Upper lobe of right lung (tissue), 1 donor: ENCODE data around the gene PJVK. TPM values are rescaled to one million over a fixed set of nuclear protein-coding genes. Genes with fewer than 3 reads are reported as not detected.

Source experiments
- ATAC-seq: fragments of 200-7000 bp; cut with Tn5 transposase; one replicate; pipeline ENCODE4 v1.9.1; 2020; ENCODE audit warnings: mild to moderate bottlenecking, moderate library complexity
- DNase-seq: peaks from one replicate; pipeline ENCODE4 v3.0.0-alpha.2; 2020
- H3K27ac ChIP-seq: fragments of 200-600 bp; one replicate; pipeline ENCODE4 v1.8.0; 2022
- H3K27me3 ChIP-seq: fragments of 200-600 bp; one replicate; pipeline ENCODE4 v1.8.0; 2022; ENCODE audit warnings: mild to moderate bottlenecking
- H3K36me3 ChIP-seq: fragments of 200-600 bp; one replicate; pipeline ENCODE4 v1.8.0; 2022
- H3K4me1 ChIP-seq: fragments of 200-600 bp; one replicate; pipeline ENCODE4 v1.8.0; 2022
- H3K4me3 ChIP-seq: fragments of 200-600 bp; one replicate; pipeline ENCODE4 v1.8.0; 2022; ENCODE audit warnings: mild to moderate bottlenecking
- H3K9me3 ChIP-seq: fragments of 200-600 bp; one replicate; pipeline ENCODE4 v1.8.0; 2022
- intact Hi-C: fragments of 100-400 bp; cut with DNase I; formaldehyde crosslinking; loops from one replicate; pipeline ENCODE4 v1.11.0; 2022
- total RNA-seq: library from RNA; stranded (reverse); fragmentation: NEBNext Ultra II Directional; extraction: Animal tissue kit (Norgen Biotek cat#: 25700); gene quantifications from one replicate; pipeline ENCODE4 v1.2.1, GENCODE V29; 2021
- TF ChIP-seq, protein P1 (sequence below): fragments of 200-600 bp; IDR thresholded peaks from one replicate; pipeline ENCODE4 v1.8.0; 2022; ENCODE audit warnings: antibody characterized with exemption
- donor health status: DM: no; HTN: yes; CAD: no; lungs with severe emphysema.

PJVK gene
- total RNA-seq, 1 donor from 2014 or later, result 2.3 TPM

DNA sequence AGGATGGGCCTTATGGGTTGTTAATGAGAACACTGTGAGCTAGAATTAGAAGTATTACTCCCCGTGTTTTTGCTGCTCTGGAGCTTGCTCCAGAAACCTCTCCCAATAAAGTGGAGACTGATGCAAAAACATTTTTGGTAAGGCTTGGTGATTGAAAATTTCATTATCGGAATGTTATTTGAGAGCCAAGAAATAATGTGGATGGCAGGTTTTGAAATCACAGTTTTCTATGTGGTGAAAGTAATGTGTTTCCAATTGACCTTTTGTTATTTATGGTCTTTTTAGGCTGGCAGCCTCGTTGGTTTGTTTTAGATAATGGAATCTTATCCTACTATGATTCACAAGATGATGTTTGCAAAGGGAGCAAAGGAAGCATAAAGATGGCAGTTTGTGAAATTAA lies 34.2 kb downstream of the PJVK start:
- Histone ChIP-seq H3K4me1 (peaks cover 40% of the 10 kb centered on the region), H3K36me3 (peaks cover 28% of the 10 kb centered on the region)

DNA sequence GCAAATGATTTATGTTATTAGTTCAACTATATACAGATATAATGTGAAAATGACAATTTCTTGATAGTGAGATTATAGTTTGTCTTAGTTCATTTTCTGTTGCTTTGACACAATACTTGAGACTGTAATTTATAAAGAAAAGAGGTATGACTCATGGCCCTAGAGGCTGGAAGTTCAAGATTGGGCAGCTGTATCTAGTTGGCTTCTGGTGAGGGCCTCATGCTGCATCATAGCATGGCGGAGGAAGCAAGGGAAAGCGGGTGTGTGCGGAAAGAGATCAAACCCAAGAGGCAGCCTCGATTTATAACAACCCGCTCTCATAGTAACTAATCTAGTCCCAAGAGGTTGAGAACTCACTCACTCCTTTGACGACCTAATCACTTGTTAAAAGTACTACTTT lies 40.4 kb downstream of the PJVK start:
- no peaks in the 10 kb centered on the region for H3K9me3 ChIP-seq
- no peak for DNase-seq
- H3K27me3 ChIP-seq, result no peaks in the 10 kb centered on the region
- intact Hi-C loops, result no loop called here
- no peak overlapping the region for H3K4me3 ChIP-seq
- H3K36me3 ChIP-seq, result peaks cover 78% of the 10 kb centered on the region
- no peak for ATAC-seq
- TF ChIP-seq, protein P1, sequence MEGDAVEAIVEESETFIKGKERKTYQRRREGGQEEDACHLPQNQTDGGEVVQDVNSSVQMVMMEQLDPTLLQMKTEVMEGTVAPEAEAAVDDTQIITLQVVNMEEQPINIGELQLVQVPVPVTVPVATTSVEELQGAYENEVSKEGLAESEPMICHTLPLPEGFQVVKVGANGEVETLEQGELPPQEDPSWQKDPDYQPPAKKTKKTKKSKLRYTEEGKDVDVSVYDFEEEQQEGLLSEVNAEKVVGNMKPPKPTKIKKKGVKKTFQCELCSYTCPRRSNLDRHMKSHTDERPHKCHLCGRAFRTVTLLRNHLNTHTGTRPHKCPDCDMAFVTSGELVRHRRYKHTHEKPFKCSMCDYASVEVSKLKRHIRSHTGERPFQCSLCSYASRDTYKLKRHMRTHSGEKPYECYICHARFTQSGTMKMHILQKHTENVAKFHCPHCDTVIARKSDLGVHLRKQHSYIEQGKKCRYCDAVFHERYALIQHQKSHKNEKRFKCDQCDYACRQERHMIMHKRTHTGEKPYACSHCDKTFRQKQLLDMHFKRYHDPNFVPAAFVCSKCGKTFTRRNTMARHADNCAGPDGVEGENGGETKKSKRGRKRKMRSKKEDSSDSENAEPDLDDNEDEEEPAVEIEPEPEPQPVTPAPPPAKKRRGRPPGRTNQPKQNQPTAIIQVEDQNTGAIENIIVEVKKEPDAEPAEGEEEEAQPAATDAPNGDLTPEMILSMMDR, result no peak
- no peak overlapping the region for H3K27ac ChIP-seq
- H3K4me1 ChIP-seq, result no peaks in the 10 kb centered on the region

More for the DNA sequence above, 34.2 kb downstream of the PJVK start:
- ATAC-seq (no peak), DNase-seq (no peak)
- no peak overlapping the region for H3K4me3 ChIP-seq
- no peaks in the 10 kb centered on the region for H3K9me3 ChIP-seq
- H3K27ac ChIP-seq, result no peak overlapping the region
- intact Hi-C loops, result no loop called here
- TF ChIP-seq, protein P1, result no peak
- H3K27me3 ChIP-seq, result no peaks in the 10 kb centered on the region

DNA sequence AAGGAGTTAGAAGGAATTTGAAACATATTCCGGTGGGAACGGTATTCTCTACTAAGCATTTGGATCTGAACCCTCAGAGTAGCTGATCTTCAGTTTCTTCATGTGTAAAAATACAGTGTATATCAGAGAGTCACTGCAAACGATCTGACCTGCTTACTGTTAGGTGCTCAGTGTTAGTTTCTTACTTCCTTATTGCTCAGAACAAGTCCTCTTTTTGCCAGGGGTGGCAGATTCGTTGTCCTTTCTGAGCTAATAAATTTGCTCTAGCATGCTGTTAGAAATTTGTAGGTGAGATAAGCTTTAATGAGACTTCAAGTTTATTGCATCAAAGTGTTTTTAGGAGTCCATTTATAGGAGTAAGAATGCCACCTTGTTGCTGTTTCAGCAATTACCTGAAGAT lies 44.9 kb downstream of the PJVK start:
- Histone ChIP-seq H3K4me3 (no peak overlapping the region), H3K4me1 (no peaks in the 10 kb centered on the region), H3K27me3 (no peaks in the 10 kb centered on the region), H3K9me3 (no peaks in the 10 kb centered on the region), H3K27ac (no peak overlapping the region), H3K36me3 (peaks cover 98% of the 10 kb centered on the region)
- no peak for DNase-seq
- intact Hi-C loops, result no loop called here
- no peak for ATAC-seq
- TF ChIP-seq, protein P1, result no peak

DNA sequence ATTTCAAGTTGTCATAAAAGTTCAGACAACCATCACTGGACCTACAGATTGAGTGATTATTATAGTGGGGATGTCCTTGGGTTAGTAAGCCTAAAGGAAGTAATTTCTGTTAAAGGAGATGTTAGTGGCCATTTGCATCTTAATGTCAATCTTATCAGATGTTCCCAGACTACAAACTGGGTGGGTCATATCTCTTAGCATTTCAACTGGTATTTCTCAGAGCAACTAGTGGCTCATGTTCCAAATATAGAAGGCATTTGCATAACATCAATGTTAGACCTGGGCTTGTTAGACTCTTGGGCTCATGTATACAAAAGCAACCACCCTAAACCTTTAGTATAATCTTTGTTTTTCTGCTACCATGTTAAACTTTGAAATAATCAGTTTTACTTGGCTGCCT lies 47.0 kb downstream of the PJVK start:
- Histone ChIP-seq H3K4me1 (no peaks in the 10 kb centered on the region), H3K9me3 (no peaks in the 10 kb centered on the region), H3K36me3 (peaks cover 99% of the 10 kb centered on the region), H3K27me3 (no peaks in the 10 kb centered on the region), H3K4me3 (no peak overlapping the region), H3K27ac (no peak overlapping the region)
- no peak for DNase-seq
- no peak for ATAC-seq
- intact Hi-C loops, result no loop called here
- TF ChIP-seq, protein P1, result no peak

DNA sequence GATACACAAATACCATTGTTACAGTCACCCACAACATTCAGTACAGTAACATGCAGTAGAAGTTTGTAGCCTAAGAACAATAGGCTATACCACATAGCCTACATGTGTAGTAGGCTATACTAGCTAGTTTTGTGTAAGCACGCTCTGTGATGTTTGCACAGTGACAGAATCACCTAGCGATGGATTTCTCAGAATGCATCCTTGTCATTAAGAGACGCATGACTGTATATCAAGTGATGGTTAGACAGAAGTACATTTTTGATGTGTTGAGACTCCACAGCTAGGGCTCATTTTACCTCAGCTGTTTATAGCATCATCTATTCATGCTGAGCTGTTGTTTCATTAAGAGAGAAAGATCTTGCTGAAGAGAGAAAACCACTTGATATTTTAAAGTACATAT lies 48.5 kb downstream of the PJVK start:
- peaks cover 100% of the 10 kb centered on the region for H3K36me3 ChIP-seq
- H3K27ac ChIP-seq, result no peak overlapping the region
- intact Hi-C loops, result no loop called here
- H3K9me3 ChIP-seq, result no peaks in the 10 kb centered on the region
- ATAC-seq (no peak), DNase-seq (no peak)
- H3K4me1 ChIP-seq, result no peaks in the 10 kb centered on the region
- H3K27me3 ChIP-seq, result no peaks in the 10 kb centered on the region
- no peak overlapping the region for H3K4me3 ChIP-seq
- TF ChIP-seq, protein P1, result no peak

DNA sequence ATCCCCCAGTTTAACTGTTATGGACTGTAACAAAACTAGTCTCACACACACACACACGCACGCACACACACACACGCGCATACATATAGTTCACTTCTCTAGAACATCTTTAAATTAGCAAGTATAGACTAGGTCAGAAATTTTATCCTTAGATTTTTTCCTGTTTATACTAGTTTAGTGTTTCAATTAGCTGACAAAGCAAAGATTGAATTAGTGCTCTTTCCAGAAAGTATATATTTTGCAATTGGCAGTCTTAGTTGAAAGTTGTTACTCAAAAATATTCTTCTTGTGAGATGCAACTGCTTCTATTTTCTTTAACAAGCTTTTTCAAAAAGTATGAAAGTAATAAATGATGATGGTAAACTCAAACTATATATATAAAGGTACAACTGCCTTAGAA lies 51.6 kb downstream of the PJVK start:
- ATAC-seq (no peak), DNase-seq (no peak)
- Histone ChIP-seq H3K4me1 (peaks cover 6% of the 10 kb centered on the region), H3K9me3 (no peaks in the 10 kb centered on the region), H3K27ac (no peak overlapping the region), H3K36me3 (peaks cover 86% of the 10 kb centered on the region), H3K27me3 (no peaks in the 10 kb centered on the region), H3K4me3 (no peak overlapping the region)
- TF ChIP-seq, protein P1, result no peak
- intact Hi-C loops, result no loop called here
